ENCODE measurements around the gene SCYGR3. TPM values are rescaled to one million over a fixed set of nuclear protein-coding genes. Genes with fewer than 3 reads are reported as not detected.

SCYGR3 gene
- total RNA-seq, 4 donors from 2014 or later: not detected

DNA sequence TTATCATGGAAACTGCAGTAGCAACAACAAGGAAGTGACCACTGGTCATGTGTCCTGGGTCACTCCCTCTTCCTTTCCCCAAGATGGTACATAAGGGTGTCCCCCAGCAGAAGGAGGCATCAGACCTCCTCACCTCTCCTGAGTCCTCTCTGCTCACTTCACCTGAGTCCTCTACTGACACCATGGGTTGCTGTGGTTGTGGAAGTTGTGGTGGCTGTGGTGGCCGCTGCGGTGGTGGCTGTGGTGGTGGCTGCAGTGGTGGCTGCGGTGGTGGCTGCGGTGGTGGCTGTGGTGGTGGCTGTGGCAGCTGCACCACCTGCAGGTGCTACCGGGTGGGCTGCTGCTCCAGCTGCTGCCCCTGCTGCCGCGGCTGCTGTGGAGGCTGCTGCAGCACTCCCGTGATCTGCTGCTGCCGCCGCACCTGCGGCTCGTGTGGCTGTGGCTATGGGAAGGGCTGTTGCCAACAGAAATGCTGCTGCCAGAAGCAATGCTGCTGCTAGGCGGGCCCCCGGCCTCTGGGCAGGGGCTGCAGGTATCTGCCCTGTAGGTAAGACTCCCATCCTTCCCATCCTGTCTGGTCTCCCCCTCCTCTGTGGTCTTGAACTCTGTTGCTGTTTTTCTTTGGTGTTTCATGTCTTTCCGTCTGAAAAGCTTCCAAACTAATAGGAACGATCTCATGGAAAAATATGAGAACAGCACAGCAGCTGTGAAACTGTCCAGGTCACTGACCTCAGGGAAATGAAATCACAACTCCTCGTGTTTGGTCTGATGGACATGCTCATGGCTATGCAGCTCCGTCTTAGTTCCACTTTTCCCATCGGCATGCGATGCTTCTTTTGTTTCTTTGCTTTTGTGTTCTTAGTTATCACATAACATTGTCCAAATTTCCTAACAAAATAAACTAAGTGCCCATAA is 2.9 kb upstream of the SCYGR3 start, which contains the start of gene SCYGR4:
Gene SCYGR4, plus strand, starts transcription at position 183 of the 915 bp plus-strand sequence. Its CDS starts 0 bp downstream, at position 183.
- TF ChIP-seq POLR2A (IDR thresholded peaks at IDR 0.05): no peak
- TF ChIP-seq, protein P1, sequence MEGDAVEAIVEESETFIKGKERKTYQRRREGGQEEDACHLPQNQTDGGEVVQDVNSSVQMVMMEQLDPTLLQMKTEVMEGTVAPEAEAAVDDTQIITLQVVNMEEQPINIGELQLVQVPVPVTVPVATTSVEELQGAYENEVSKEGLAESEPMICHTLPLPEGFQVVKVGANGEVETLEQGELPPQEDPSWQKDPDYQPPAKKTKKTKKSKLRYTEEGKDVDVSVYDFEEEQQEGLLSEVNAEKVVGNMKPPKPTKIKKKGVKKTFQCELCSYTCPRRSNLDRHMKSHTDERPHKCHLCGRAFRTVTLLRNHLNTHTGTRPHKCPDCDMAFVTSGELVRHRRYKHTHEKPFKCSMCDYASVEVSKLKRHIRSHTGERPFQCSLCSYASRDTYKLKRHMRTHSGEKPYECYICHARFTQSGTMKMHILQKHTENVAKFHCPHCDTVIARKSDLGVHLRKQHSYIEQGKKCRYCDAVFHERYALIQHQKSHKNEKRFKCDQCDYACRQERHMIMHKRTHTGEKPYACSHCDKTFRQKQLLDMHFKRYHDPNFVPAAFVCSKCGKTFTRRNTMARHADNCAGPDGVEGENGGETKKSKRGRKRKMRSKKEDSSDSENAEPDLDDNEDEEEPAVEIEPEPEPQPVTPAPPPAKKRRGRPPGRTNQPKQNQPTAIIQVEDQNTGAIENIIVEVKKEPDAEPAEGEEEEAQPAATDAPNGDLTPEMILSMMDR (IDR thresholded peaks at IDR 0.05): no peak
- H3K27ac ChIP-seq: no peak within 1 kb of the TSS
- no peak for DNase-seq
- no peaks in the 10 kb centered on the region for H3K27me3 ChIP-seq
- no peaks in the 10 kb centered on the region for H3K36me3 ChIP-seq
- H3K4me1 ChIP-seq: no peaks in the 10 kb centered on the region
- H3K9me3 ChIP-seq: no peaks in the 10 kb centered on the region
- H3K4me3 ChIP-seq: no peak within 1 kb of the TSS

DNA sequence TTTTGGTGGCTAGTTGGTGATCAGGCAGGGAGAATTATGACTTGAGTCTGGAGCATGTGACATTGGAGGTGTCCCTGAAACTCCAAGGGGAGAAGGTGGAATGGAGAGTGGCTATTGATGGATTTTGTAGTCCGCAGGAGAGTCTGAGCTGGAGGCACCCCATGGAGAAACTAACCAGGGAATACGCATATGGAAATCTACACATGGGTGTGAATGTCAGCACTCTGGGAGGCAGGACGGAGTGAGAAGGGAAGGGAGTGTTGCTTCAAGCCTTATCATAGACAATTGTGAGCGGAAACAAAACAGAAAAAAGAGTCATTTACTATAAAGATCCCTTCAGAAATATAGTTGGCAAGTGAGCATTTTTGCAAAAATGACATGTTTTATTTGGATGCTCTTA is 2.0 kb upstream of the SCYGR3 start:
- H3K4me1 ChIP-seq: no peaks in the 10 kb centered on the region
- H3K36me3 ChIP-seq: no peaks in the 10 kb centered on the region
- no peak for DNase-seq
- H3K4me3 ChIP-seq: no peak overlapping the region
- H3K9me3 ChIP-seq: no peaks in the 10 kb centered on the region
- TF ChIP-seq, protein P1 (IDR thresholded peaks at IDR 0.05): no peak
- TF ChIP-seq POLR2A (IDR thresholded peaks at IDR 0.05): no peak
- no peak overlapping the region for H3K27ac ChIP-seq
- no peaks in the 10 kb centered on the region for H3K27me3 ChIP-seq

DNA sequence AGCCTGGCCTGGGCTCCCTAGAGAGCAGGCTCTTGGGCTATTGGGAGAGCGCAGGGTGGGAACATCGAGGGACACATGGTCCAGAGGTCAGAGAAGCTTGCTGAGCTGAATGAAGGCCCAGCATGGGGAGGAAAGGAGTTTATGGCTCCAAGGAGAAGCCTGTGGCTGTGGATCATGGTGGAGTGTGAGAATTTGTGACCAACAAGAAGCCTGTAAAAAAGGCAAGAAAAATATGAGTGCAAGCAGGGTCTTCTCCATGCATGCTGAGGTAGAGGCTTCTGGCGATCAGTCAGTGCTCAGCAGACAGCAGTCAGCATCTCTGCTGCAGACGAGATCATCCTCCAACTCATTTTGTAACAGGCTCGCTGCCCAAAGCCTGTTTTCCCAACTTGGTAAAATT is 1.3 kb upstream of the SCYGR3 start:
- Histone ChIP-seq H3K4me1 (no peaks in the 10 kb centered on the region), H3K4me3 (no peak overlapping the region), H3K9me3 (no peaks in the 10 kb centered on the region), H3K27me3 (no peaks in the 10 kb centered on the region), H3K36me3 (no peaks in the 10 kb centered on the region), H3K27ac (no peak overlapping the region)
- no peak for DNase-seq
- TF ChIP-seq, protein P1 (IDR thresholded peaks at IDR 0.05): no peak
- TF ChIP-seq POLR2A (IDR thresholded peaks at IDR 0.05): no peak

DNA sequence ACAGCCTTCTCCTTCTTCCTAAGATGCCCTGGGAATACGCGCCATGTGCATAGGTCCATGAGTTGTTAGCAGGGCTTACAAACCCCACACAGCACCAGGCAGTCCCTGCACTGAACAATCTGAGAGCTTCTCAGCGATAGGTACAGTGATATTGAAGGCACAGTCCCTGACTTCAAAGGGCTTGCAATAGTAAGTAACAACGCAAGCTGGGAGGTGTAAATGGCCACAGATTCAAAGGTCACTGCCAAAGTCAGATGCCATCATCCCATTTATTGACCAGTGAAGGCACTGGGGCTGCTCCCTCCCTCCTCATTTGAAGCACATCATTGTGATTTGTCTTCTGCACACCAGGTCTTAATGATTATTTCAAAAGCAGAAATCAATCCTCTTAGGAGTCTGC is 541 bp upstream of the SCYGR3 start:
- no peaks in the 10 kb centered on the region for H3K36me3 ChIP-seq

DNA sequence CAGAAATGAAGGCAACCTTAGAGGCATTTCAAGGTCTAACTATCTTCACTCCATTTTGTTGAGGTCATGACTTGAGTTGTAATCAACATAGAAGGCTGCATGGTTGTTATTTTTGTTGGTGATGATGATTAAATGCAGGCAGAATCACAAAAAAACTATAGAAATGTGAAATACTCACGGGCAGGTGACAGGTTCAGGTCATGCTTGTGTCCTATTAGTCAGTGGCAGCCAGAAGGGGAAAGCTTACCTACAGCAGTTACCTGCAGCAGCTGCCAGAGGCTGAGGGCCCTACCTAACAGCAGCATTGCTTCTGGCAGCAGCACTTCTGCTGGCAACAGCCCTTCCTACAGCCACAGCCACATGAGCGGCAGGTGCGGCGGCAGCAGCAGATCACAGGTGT is 394 bp downstream of the SCYGR3 start:
- TF ChIP-seq, protein P1 (IDR thresholded peaks at IDR 0.05): no peak
- no peak for TF ChIP-seq POLR2A (IDR thresholded peaks at IDR 0.05)
- Histone ChIP-seq H3K27me3 (no peaks in the 10 kb centered on the region), H3K4me1 (no peaks in the 10 kb centered on the region), H3K36me3 (no peaks in the 10 kb centered on the region), H3K4me3 (no peak overlapping the region), H3K27ac (no peak overlapping the region), H3K9me3 (no peaks in the 10 kb centered on the region)
- DNase-seq: no peak

More for the DNA sequence above, 541 bp upstream of the SCYGR3 start:
- no peak for TF ChIP-seq POLR2A (IDR thresholded peaks at IDR 0.05)
- TF ChIP-seq, protein P1 (IDR thresholded peaks at IDR 0.05): no peak
- no peaks in the 10 kb centered on the region for H3K4me1 ChIP-seq
- no peak for DNase-seq
- H3K4me3 ChIP-seq: no peak overlapping the region
- H3K9me3 ChIP-seq: no peaks in the 10 kb centered on the region
- H3K27ac ChIP-seq: no peak overlapping the region
- no peaks in the 10 kb centered on the region for H3K27me3 ChIP-seq

Data from Peyer's patch (tissue), 4 donors.